Stimulated activated CD4-positive, alpha-beta T cell treated with anti-CD3 and anti-CD28 coated beads, Interleukin-15, amount 100 ng/mL, for 1 hour (primary cell): ENCODE results near the gene COL16A1.

Experiments
- DNase-seq, 2 donors: peaks; one replicate each; pipeline ENCODE4 v3.0.0-alpha.2; 2020; ENCODE audit warnings: low read depth in 1 of 2, low spot score in 1 of 2

Gene COL16A1

GRCh38 chr1:31667065-31667785 lies 36.6 kb downstream of the COL16A1 start:
- DNase-seq = no peak

GRCh38 chr1:31666263-31666963 lies 37.4 kb downstream of the COL16A1 start:
- DNase-seq = no peak

GRCh38 chr1:31665234-31665878 lies 38.5 kb downstream of the COL16A1 start:
- no peak for DNase-seq

- DNase-seq = no peak
These were observed 39.3 kb downstream of the COL16A1 start for GRCh38 chr1:31664528-31664927.

GRCh38 chr1:31663622-31664452 lies 40.0 kb downstream of the COL16A1 start:
- DNase-seq = peak; percentile 26 to 54

- DNase-seq = no peak
These were observed 41.4 kb downstream of the COL16A1 start for GRCh38 chr1:31662463-31662862.

- no peak for DNase-seq
These were observed 42.0 kb downstream of the COL16A1 start for GRCh38 chr1:31661856-31662255.

- no peak for DNase-seq
These were observed 42.9 kb downstream of the COL16A1 start for GRCh38 chr1:31660871-31661455.

- no peak for DNase-seq
These were observed 43.9 kb downstream of the COL16A1 start for GRCh38 chr1:31659889-31660288.

- DNase-seq = no peak
These were observed 45.1 kb downstream of the COL16A1 start for GRCh38 chr1:31658721-31659120.

GRCh38 chr1:31657972-31658510 lies 45.8 kb downstream of the COL16A1 start:
- DNase-seq = no peak

GRCh38 chr1:31657020-31657804 lies 46.6 kb downstream of the COL16A1 start:
- no peak for DNase-seq

- DNase-seq = no peak
These were observed 48.1 kb downstream of the COL16A1 start for GRCh38 chr1:31655756-31656155.

GRCh38 chr1:31655104-31655503 lies 48.7 kb downstream of the COL16A1 start:
- DNase-seq = no peak

GRCh38 chr1:31654474-31654776 lies 49.4 kb downstream of the COL16A1 start:
- no peak for DNase-seq

- no peak for DNase-seq
These were observed 49.9 kb downstream of the COL16A1 start for GRCh38 chr1:31653717-31654473.

- DNase-seq = no peak
These were observed 50.8 kb downstream of the COL16A1 start for GRCh38 chr1:31652891-31653499.

GRCh38 chr1:31651766-31652165 lies 52.1 kb downstream of the COL16A1 start:
- no peak for DNase-seq

GRCh38 chr1:31651089-31651420 lies 52.8 kb downstream of the COL16A1 start:
- no peak for DNase-seq
